22Rv1 (cell line): ENCODE data around the gene RPTOR.

Experiments
- CTCF ChIP-seq: fragments of 450-650 bp; IDR thresholded peaks from 2 replicates; pipeline ENCODE4 v1.5.1; 2017; ENCODE audit warnings: mild to moderate bottlenecking
- ZFX ChIP-seq: fragments of 450-650 bp; IDR thresholded peaks from 2 replicates; pipeline ENCODE4 v1.6.1; 2017; ENCODE audit warnings: antibody characterized with exemption, borderline replicate concordance

GRCh38 chr17:80770881-80771611, 226.4 kb downstream of the RPTOR start:
- TF ChIP-seq CTCF = no peak
- TF ChIP-seq ZFX = no peak
